Measurements from ENCODE around the gene PITPNM1.
"Not testable (repeated sequence)": the region's sequence is repeated elsewhere in the genome, so short reads cannot be mapped to it uniquely, and the experiment has no call there.

PITPNM1 gene

DNA sequence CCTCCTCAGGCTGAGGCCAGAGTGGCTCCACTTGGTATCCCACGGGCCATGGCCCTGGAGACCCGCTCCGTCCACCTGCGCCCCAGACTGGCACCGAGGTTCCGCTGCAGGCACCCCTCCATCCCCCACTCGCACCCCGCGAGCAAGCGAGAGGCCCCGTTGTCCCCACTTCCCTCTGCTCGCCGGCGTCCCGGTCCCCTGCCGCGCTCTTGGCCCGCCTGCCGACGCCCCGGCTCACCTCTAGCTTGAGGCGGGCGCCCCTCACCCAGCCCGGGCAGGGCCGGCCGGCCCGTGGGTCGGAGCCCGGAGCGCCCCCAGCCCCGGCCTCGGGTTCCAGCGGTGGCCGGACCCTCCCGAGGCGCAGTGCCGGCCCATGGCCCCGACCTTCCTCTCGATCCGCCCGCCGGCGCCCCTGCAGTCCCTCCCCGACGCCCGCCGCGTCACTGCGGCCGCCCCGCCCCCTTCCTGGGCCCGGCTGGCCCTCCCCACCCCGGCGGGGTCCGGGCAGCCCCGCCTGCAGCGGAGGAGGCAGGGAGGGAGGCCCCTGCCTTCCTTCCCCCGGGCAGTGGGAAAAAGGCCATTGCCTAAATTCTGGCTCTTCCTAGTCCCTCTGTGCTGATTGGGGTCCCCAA is at the start of gene PITPNM1:
Gene PITPNM1, minus strand, starts transcription at position 414 of the 632 bp plus-strand sequence. CDS start 1,183 bp downstream, outside the sequence.
- no peak for DNase-seq

DNA sequence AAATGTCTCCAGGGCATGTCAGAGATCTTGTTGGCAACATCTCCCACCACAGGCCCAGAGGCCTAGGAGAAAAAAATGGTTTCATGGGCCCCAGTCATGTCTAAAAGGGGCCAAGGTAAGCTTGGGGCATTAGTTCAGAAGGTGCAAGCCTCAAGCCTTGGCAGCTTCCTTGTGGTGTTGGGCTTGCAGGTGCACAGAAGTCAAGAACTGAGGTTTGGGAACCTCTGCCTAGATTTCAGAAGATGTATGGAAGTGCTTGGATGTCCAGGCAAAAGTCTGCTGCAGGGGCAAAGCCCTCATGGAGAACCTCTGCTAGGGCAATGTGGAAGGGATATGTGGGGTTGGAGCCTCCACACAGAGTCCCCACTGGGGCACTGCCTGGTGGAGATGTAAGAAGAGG is 46.5 kb upstream of the PITPNM1 start:
- not testable (repeated sequence) for DNase-seq

DNA sequence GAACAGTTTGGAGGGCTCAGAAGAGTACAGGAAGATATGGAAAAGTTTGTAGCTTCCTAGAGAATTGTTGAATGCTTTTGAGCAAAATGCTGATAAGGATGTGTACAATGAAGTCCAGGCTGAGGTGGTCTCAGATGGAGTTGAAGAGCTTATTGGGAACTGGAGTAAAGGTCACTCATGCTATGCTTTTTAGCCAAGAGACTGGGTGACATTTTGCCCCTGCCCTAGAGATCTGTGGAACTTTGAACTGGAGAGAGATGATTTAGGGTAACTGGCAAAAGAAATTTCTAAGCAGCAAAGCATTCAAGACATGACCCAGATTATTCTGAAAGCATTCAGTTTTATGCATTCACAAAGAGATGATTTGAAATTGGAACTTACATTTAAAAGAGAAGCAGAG is 46.0 kb upstream of the PITPNM1 start:
- no peak for DNase-seq

DNA sequence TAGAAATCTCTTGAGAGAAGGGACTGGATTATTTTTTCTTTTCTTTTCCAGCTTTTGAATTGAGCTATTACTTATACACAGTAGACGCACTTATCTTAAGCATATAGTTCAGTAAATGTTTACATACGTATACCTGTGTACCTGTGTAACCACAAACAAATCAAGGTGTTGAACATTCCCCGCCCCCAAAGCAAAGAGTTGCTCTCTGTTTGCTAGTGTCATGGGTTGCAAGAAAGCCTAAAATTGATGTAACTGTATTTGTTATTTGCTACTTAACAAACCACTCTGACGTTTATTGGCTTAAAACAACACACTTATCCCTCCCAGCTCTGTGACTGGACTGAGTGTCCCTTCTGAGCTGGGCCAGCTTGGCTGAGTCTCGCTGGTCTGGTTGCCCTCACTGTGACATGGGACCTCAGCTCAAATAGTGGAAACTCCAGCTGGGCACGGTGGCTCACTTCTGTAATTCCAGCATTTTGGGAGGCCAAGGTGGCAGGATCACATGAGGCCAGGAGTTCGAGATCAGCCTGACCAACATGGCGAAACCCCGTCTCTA is 43.5 kb upstream of the PITPNM1 start:
- no peak for DNase-seq

DNA sequence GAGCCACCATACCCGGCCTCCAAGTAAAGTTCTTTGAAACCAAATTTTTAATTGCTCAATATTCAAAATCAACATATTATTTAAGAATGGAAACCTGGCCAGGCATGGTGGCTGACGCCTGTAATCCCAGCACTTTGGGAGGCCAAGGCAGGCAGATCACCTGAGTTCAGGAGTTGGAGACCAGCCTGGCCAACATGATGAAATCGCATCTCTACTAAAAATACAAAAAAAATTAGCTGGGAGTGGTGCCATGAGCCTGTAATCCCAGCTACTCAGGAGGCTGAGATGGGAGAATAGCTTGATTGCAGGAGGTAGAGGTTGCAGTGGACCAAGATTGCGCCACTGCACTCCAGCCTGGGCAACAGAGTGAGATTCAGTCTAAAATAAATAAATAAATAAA is 42.9 kb upstream of the PITPNM1 start:
- not testable (repeated sequence) for DNase-seq

DNA sequence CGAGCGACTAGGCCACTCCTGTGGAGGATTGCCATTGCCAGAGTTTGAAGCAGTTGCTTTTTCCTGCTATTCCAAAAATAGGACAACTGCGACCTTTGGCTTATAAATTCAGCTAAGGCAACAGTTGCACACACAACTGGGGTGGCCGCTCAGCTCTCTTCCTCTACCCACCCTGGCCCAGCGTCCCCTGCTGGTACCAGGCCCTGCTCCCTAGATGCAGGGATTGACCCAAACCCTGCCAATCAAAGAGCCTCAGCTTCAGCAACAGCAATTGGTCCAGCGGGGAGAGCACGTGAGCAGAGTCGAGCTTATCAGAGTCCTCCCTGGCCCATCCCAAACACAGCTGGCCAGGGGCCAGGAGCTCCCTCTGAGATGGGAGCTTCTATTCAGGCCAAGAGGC is 40.1 kb upstream of the PITPNM1 start:
- DNase-seq, result no peak

DNA sequence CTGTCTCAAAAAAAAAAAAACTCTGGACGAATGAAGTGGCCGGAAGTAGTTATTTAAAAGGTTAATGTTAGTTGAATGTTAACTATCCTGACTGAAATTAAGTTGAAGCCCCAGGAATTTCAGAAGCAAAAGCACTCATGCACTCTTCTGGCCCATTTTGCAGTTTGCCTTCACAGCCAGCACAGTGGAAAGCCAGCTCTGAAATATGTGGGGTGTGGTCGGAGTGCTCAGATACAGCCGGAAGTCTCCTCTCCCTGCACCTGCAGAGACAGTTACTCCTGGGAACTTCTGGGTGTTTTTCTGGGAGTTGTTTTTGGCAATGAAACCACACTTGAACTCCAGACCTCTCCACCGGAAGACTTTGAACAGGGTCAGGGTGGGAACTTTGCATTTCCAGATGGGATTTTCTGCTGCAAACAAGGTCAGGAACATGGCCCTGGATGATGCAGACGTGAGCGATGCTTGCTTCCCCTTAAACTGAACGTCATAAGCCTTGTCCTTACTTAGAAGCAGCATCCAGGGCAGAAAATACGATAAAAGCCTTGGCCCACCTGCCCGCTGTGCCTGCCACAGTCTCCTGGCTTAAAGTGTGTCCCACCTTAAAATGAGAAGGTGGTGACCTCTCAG is 39.6 kb upstream of the PITPNM1 start:
- DNase-seq, result no peak

DNA sequence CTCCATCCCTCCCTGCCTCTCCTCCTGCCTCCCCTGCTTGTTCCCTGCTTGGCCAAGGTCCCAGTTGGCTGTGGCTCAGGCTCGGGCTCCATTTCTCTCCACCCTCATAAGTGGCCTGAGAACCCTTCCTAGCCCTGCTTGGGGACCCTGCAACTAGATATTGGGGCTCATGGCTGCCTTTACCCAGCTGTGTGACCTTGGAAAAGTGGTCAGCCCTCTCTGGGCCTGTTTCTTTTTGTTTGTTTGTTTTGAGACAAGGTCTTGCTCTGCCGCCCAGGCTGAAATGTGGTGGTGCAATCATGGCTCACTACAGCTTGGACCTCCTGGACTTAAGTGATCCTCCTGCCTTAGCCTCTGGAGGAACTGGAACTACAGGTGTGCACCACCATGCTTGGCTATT is 38.4 kb upstream of the PITPNM1 start:
- DNase-seq, result no peak

DNA sequence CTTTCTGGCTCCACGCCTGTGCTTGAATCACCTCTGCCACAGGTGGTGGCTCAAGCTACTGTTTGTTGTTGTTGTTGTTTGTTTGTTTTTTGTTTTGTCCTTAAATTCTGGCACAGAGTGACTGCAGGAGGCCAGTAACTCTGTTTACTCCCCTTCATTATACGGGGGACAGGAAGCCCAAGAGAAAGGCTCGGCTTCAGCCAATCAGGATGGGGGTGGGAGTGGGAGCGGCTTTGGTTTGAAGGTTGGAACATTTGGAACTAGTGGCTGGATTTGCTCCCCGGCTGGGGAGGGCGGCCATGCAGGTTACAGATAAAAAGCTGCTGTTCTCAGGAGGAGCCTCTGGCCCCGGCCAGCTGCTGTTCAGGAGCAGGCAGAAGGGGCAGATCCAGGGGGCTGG is 37.8 kb upstream of the PITPNM1 start:
- no peak for DNase-seq

DNA sequence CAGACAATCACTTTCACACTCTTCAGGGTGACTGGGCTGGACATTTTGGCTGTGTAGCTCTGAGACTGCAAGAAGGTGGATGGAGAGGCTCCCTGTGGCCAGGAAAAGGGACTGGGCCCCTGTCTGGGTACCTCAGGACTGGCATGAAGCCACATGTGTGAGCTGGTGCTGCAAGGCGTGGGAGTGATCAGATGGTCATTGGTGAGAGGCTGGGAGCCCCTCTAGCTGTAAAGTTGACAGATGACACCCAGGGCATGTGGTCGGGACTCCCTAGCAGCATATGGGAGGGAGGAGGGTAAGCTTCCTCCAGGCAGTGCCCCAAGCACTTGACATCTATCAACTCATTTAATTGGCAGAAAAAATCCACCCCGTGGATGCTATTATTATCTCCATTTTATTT is 37.0 kb upstream of the PITPNM1 start:
- no peak for DNase-seq

DNA sequence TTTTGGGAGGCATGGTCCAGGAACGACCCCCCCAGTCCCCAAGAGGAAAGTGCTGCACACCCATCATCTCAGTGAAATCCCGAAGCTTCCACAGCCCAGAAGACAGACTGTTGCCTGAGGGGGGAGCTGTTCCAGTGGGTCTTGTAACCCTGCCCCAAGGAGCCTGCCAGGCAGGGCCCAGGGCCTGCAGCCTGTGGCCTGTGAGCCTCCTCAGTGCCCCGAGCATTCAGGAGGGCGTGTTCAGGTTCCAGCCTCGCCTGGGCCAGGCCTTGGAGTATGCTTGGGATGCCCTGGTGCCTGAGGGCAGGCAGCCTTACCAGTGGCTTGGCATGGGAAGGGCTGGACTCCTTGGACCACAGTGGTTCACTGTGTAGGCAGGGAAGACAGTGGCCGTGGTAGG is 36.0 kb upstream of the PITPNM1 start:
- no peak for DNase-seq

DNA sequence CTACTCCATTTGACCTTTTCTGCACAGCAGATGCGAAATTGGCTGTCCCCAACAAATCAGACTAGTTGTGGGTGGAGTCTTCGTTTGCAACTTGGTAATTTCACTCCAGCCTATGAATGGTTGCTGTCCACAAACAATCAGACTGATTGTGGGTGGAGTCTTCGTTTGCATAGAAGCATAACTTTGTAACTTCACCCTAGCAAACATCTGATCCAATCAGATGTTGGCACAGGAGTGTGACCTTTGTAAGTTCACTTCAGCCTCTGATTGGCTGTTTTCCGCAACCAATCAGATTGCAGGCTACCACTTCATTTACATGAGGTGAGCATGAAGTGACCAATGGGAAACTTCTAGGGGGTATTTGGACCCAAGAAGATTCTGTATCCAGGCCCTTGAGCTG is 34.4 kb upstream of the PITPNM1 start:
- DNase-seq, result no peak

DNA sequence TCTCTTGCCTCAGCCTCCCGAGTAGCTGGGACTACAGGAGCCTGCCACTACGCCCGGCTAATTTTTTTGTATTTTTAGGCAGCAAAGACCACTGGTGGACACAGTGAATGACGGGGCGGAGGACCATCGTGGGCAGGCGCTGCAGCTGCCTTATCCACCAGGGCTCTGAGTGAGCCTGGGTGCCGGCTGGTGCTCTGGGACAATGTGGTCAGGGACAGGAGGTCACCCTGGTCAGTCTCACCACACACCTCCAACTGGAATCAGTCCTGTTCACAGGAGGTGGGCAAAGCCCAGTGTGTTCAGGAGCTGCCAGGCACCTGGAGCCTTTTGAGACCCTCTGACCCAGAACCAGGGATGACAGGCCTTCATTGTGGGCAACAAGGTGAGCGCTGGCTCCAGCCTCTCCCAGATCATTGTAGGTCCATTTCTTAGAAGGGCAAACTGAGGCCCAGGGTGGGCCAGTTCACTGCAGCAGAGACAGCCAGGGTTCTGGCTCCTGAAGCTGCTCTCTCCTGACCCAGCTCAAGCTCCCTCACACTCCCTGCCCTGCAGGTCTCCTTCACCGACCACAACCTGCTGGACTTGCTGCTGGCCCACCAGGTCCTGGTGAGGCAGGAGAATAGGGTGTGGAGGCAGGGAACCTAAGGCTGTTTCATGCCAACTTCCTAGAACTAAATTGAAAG is 33.8 kb upstream of the PITPNM1 start:
- no peak for DNase-seq

DNA sequence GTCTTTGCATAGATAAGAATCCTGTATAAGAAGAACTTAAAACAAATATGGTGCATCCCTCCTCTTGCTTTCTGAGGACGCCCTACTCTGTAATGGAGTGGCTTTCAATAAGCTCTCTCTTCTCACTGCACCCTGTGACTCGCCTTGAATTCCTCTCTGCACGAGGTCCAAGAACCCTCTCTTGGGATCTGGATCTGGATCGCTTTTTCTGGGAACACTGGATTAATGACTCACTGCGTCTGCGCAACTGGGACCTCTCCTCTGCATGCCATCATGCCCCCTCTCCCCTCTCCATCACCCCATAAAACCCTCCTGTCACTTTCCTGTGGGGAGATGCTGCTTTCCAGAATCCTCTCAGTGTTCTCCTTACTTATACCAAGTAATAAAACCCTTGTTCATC is 33.1 kb upstream of the PITPNM1 start:
- DNase-seq, result no peak

DNA sequence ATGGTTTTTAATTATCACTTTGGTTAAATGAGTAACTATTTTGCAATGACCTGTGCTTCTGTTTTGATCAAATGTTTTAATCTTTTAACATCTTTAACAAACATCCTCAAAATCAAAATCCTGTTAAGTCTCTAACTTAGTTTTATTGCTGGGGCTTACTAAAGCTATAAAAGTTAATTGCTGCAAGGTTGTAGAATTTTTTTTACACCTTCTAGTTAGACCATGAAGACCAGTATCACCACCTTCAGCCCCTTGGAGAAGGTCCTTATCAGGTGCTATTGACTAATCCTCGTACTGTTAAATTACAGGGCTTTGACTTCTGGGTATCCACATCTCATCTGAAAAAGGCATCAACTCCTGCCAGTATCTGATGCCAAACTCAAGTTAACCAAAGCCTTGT is 30.4 kb upstream of the PITPNM1 start:
- no peak for DNase-seq

DNA sequence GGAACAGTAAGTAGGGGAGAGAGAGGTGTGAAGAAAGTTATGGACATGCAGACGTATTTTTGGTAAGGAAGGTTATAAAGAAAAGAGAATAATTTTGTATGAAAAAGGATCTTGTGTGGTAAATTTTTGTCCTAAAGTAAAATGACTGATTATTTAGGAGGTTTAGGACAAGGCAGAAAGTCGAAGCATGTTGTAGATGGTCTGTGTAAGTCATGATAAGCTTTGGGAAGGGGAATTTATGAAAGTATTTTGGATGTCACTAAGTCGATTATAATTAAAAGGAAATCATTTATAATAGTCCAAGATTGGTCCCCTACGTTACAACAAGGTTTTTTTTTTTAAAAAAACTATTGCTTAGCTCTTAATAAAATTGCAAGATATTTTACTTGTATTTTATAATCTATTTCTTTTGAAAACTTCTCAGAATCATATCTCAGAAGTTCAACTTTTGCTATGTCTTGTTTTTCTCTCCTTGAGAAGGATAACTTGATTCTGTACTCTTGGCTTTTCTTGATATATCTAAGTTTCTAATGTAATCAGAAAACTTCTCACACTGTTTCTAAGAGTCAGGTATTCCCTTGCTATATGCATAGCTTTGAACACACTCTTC is 29.0 kb upstream of the PITPNM1 start:
- no peak for DNase-seq

DNA sequence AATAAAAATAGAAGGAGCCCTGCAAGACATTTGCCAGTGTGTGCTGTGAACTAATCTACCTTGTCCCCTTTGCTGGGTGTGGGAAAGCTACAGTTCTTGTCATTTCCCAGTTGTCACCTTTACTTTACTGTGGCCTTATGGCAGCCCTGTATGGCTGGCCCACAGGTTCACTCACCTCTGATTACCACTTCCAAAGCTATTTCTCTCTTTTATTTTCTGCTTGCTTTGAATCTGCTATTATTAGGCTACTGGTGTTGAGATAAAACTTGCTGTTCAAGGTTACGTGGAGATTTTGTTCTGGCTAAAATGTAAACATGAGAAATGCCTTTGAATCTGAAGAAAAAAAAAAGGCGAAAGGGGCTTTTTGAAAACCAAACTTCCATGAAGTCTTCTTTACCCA is 27.7 kb upstream of the PITPNM1 start:
- no peak for DNase-seq

DNA sequence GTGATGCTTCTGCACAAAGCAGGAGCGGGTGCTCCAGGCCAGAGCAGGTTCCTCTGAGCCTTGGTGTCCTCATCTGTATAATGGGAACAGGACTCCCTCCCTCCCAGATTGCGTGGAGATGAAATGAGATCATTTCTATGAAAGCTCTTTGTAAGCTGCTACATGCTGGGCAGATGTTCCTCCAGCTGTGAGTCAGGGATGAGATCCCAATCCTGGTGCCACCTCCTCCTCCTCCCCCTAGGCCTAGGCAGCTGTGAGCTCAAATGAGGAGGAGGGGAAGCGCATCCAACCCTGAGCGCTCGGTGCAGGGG is 25.1 kb upstream of the PITPNM1 start:
- DNase-seq, result no peak

DNA sequence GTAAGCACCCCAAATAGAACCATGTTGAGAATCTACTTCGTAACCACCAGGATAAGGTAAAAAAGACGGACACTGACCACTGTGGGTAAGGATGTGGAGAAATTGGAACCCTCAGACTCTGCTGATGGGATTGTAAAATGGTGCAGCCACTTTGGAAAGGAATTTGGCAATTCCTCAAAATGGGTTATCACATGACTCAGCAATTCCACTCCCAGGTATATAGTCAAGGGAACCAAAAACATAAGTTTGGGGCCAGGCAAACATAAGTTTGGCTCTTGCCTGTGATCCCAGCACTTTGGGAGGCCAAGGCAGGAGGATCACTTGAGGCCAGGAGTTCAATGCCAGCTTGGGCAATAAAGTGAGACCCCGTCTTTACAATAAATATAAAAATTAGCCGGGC is 23.2 kb upstream of the PITPNM1 start:
- no peak for DNase-seq

DNA sequence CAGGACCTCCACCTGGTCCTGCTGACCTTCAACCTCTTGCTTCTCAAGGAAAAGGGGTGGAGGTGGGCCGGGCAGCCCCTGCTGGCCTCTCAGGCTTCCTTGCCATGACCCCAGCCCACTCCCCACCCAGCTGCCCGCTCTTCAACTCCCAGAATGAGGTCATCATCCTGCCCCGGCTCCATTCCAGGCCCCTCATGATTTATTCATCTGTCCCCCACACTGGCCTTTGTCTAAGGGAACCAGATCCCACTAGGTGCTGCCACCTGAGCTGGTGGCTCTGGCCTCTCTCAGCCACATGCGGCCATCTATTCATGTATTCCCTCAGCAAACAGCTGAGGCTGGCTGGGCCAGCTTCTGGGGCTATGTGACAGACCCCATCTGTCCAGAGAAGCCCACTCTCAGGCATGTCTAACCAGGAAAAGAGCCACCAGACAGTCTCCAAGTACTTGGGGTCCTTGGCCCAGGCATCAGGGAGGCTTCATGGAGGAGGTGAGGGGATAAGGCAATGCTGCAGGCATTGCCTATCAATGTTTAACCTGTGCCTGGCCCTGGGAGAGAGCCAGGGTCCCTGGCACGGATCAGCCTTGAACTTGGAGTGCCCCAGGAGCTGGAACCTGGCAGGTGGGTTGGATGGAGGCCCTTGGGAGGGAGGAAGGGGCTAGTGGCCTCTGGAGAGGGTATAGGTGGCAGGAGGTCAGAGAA is 20.3 kb upstream of the PITPNM1 start:
- no peak for DNase-seq

DNA sequence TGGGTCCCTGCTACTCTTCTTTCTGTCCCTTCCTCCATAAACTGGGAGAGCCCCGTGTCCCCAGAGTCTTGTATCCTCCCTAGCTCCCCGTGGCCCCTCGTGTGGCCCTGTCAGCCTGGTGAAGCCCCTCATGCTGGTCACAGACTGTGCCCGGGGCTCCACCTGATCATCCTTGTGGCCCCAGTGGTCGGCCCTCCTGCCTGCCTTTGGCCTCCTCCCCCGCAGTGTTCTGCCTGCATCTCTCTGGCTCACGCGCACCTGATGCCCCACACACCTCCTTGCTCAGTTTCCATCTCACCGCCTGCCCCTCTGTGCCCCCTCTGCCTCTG is 19.3 kb upstream of the PITPNM1 start:
- no peak for DNase-seq

DNA sequence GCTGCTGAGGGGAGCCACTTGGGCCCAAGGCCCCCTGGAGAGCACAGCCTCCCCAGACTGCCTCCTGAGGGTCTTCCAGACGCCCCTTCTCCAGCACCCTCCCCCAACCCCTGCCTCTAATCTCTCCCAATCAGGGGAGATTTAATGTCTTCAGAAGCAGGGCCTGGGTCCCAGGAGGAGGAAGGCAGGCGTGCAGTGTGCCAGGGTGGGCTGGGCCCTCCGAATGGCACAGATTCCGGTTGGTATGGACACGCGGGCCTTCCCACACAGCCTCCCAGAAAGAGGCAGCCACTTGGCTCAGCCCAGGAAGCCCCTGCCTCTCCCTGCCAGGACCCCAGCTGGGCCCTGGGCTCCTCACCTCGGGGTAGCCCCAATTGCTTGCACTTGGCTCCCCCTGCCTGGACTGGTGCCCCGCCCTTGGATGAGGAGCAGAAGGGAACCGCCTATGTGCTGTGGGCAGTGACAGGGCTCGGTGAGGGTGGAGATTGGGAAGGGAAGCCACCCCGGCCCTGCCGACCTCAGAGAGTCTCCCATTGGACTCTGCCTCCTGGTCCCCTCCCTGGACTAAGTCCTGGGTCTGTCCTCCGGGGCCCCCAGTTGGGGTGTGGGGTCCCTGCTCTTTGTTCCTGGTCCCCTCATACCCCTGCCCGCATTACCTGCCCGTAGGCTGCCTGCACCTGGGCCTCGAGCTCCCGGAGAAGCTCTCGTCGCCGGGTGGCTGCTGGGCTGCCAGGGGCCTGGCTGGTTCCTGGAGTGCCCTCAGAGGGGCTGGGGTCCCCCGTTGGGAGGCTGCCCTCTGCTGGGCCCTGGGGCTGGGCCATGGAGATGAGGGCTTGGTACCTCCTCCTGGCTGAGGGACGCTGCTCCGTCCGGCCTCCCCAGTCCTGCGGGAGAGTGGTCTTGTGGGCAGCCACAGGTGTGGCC is 18.7 kb upstream of the PITPNM1 start:
- no peak for DNase-seq
